ENCODE measurements around the gene COX19. TPM values are rescaled to one million over a fixed set of nuclear protein-coding genes. Genes with fewer than 3 reads are reported as not detected.

COX19 gene
- total RNA-seq, 1 experiment from 2014 or later, result 14.0 TPM

DNA sequence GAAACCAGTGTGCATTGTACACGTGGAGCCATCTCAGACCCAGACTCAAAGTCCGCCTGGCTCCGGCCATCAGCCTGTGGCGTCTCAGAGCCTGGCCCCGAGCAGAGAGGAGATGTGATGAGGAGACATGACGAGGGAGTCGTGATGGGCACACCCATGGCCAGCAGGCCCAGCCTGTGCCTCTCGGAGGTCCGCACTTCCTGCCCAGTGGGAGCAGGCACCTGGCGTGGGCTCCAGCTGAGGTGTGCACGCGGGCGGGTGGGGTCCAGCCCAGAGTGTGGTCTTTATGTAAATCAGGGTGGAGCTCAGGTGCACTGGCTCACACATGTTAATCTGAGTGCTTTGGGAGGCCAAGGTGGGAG, 43.0 kb upstream of the COX19 start:
- no peaks in the 10 kb centered on the region for H3K9me2 ChIP-seq (ENCODE audit: insufficient read depth)
- TF ChIP-seq RAD21 (IDR thresholded peaks at IDR 0.05; ENCODE audit: low read depth), result no peak
- TF ChIP-seq POLR2AphosphoS5 (IDR thresholded peaks at IDR 0.05; ENCODE audit: low read depth, low read length), result peak; percentile 17; the same call in 1 of the 2 replicates
- TF ChIP-seq EZH2 (IDR thresholded peaks at IDR 0.05), result no peak
- peaks cover 0 to 9% of the 10 kb centered on the region in 2 experiments; a peak in 1 of 4 replicates for H3K36me3 ChIP-seq (ENCODE audit: control insufficient read depth in 1 of 2, insufficient read depth in 2 of 2, low read length in 2 of 2)
- DNase-seq (ENCODE audit: low read depth, low spot score), result no peak
- no peaks in the 10 kb centered on the region for H4K20me1 ChIP-seq (ENCODE audit: insufficient read depth)
- peaks cover 9% of the 10 kb centered on the region; the same call in 1 of the 2 replicates for H3K79me2 ChIP-seq (ENCODE audit: insufficient read depth, low read length)
- intact Hi-C loops (cut with micrococcal nuclease), result no loop called here
- no peaks in the 10 kb centered on the region for H3K9me3 ChIP-seq (ENCODE audit: control insufficient read depth in 1 of 2, insufficient read depth in 1 of 2, low read depth in 1 of 2, low read length in 2 of 2)
- no peaks in the 10 kb centered on the region for H3K27me3 ChIP-seq (ENCODE audit: insufficient read depth, low read length)
- ChIA-PET RAD21 (ENCODE audit: low non-redundant PET in 1 of 2, low total read pairs in 2 of 2, uncharacterized antibody in 2 of 2, unreplicated experiment in 2 of 2) (no interaction called here), CTCF (no interaction called here), POLR2A (no interaction called here)
- no peak overlapping the region for H2AFZ ChIP-seq (ENCODE audit: low read depth, low read length, poor library complexity, severe bottlenecking)
- no peak overlapping the region for H3K27ac ChIP-seq (ENCODE audit: low read depth, low read length)
- no peak overlapping the region for H3K9ac ChIP-seq (ENCODE audit: low read length)
- no peaks in the 10 kb centered on the region for H3K4me1 ChIP-seq (ENCODE audit: control insufficient read depth in 1 of 2, insufficient read depth in 2 of 2, low read length in 2 of 2)
- H3K4me3 ChIP-seq (replicated peaks in 1 of 2; ENCODE audit: low read depth in 1 of 2, low read length in 2 of 2), result no peak overlapping the region
- H3K4me2 ChIP-seq (ENCODE audit: low read length), result no peak overlapping the region
- no peak for ATAC-seq
- BruUV-seq (replicated peaks), result no TSS peak

DNA sequence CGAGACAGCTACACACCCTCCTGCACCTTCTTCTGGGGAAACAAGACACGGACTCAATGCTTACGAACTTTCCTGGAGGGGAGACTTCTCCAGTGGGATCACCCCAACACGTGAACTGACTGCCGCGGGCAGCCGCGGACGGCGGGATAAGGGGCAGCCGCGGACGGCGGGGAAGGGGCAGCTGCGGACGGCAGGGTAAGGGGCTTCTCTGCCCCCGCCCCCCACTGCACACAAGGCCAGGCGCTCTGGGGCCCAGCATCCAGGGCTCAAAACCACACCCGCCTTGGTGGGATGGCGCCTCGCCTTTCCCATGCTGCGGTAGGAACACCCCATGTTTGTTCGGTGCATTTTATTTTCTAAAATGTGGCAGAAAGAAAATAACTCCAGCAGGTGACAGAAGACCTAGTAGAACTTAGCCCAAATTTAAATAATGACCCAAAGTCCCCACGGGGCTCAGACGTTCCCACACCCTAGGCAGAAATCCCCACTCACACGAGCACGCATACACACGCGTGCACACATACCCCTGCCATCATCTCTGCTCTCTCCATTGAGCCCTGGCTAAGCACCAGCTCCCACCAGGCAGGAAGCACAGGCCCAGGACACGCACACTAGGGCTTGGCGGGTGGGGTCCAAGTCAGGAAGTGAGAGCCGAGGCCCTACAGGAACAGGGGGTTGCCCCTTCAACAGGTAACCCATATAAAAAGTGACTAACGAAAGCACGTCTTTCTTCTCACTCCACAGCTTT, 42.4 kb upstream of the COX19 start:
- Histone ChIP-seq H3K79me2 (ENCODE audit: insufficient read depth, low read length) (peaks cover 9% of the 10 kb centered on the region; the same call in 1 of the 2 replicates), H4K20me1 (ENCODE audit: insufficient read depth) (no peaks in the 10 kb centered on the region), H3K27ac (ENCODE audit: low read depth, low read length) (no peak overlapping the region), H3K4me1 (ENCODE audit: control insufficient read depth in 1 of 2, insufficient read depth in 2 of 2, low read length in 2 of 2) (no peaks in the 10 kb centered on the region), H2AFZ (ENCODE audit: low read depth, low read length, poor library complexity, severe bottlenecking) (no peak overlapping the region), H3K27me3 (ENCODE audit: insufficient read depth, low read length) (no peaks in the 10 kb centered on the region), H3K9ac (ENCODE audit: low read length) (no peak overlapping the region), H3K4me2 (ENCODE audit: low read length) (no peak overlapping the region), H3K9me2 (ENCODE audit: insufficient read depth) (no peaks in the 10 kb centered on the region), H3K36me3 (ENCODE audit: control insufficient read depth in 1 of 2, insufficient read depth in 2 of 2, low read length in 2 of 2) (peaks cover 0 to 9% of the 10 kb centered on the region in 2 experiments; a peak in 1 of 4 replicates), H3K4me3 (replicated peaks in 1 of 2; ENCODE audit: low read depth in 1 of 2, low read length in 2 of 2) (no peak overlapping the region), H3K9me3 (ENCODE audit: control insufficient read depth in 1 of 2, insufficient read depth in 1 of 2, low read depth in 1 of 2, low read length in 2 of 2) (no peaks in the 10 kb centered on the region)
- ChIA-PET POLR2A (no interaction called here), CTCF (no interaction called here), RAD21 (ENCODE audit: low non-redundant PET in 1 of 2, low total read pairs in 2 of 2, uncharacterized antibody in 2 of 2, unreplicated experiment in 2 of 2) (no interaction called here)
- BruUV-seq (replicated peaks), result no TSS peak
- DNase-seq (ENCODE audit: low read depth, low spot score) (no peak), ATAC-seq (no peak)
- no peak for TF ChIP-seq EZH2 (IDR thresholded peaks at IDR 0.05)
- TF ChIP-seq FOSL1 (IDR thresholded peaks at IDR 0.05; ENCODE audit: low read depth), result no peak
- TF ChIP-seq ELF1 (IDR thresholded peaks at IDR 0.05; ENCODE audit: borderline replicate concordance, low read depth), result no peak
- no peak for TF ChIP-seq EGR1 (IDR thresholded peaks at IDR 0.05; ENCODE audit: low read depth)
- no peak for TF ChIP-seq SIN3A (IDR thresholded peaks at IDR 0.05; ENCODE audit: low read depth)
- no peak for TF ChIP-seq POLR2AphosphoS5 (IDR thresholded peaks at IDR 0.05; ENCODE audit: low read depth, low read length)
- TF ChIP-seq EZH2phosphoT487 (IDR thresholded peaks at IDR 0.05; ENCODE audit: borderline replicate concordance), result no peak
- no peak for TF ChIP-seq ZFX (IDR thresholded peaks at IDR 0.05)
- no peak for TF ChIP-seq CEBPB (IDR thresholded peaks at IDR 0.05; ENCODE audit: low read depth)
- TF ChIP-seq JUND (IDR thresholded peaks at IDR 0.05), result no peak
- no peak for TF ChIP-seq SP1 (IDR thresholded peaks at IDR 0.05; ENCODE audit: low read depth)
- TF ChIP-seq, protein P1, sequence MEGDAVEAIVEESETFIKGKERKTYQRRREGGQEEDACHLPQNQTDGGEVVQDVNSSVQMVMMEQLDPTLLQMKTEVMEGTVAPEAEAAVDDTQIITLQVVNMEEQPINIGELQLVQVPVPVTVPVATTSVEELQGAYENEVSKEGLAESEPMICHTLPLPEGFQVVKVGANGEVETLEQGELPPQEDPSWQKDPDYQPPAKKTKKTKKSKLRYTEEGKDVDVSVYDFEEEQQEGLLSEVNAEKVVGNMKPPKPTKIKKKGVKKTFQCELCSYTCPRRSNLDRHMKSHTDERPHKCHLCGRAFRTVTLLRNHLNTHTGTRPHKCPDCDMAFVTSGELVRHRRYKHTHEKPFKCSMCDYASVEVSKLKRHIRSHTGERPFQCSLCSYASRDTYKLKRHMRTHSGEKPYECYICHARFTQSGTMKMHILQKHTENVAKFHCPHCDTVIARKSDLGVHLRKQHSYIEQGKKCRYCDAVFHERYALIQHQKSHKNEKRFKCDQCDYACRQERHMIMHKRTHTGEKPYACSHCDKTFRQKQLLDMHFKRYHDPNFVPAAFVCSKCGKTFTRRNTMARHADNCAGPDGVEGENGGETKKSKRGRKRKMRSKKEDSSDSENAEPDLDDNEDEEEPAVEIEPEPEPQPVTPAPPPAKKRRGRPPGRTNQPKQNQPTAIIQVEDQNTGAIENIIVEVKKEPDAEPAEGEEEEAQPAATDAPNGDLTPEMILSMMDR (IDR thresholded peaks at IDR 0.05 in 2 of 3, conservative IDR thresholded peaks at IDR 0.05 in 1 of 3; ENCODE audit: borderline replicate concordance in 1 of 3, insufficient read depth in 1 of 3, low read depth in 2 of 3, low read length in 2 of 3), result no peak
- TF ChIP-seq SRF (IDR thresholded peaks at IDR 0.05; ENCODE audit: low read depth), result no peak
- TF ChIP-seq RAD21 (IDR thresholded peaks at IDR 0.05; ENCODE audit: low read depth), result no peak
- no peak for TF ChIP-seq TCF7L2 (IDR thresholded peaks at IDR 0.05; ENCODE audit: borderline replicate concordance, extremely low read depth, insufficient read depth, insufficient read length)
- TF ChIP-seq ZNF274 (IDR thresholded peaks at IDR 0.05; ENCODE audit: low read depth, low read length), result no peak
- intact Hi-C loops (cut with micrococcal nuclease), result no loop called here

Data from HCT116 (cell line).